Fibroblast of lung (primary cell): ENCODE measurements around the gene ELL.

ENCODE experiments used
- EZH2 ChIP-seq: IDR thresholded peaks from 2 replicates; pipeline ENCODE4 v1.5.1; 2012; ENCODE audit warnings: low read length, control low read depth, mild to moderate bottlenecking; ENCODE audit errors: missing control alignments
- TF ChIP-seq, protein P1 (sequence below), 2 donors: IDR thresholded peaks in 1 of 2; conservative IDR thresholded peaks in 1 of 2; 1 replicate in 1 of 2; 2 replicates in 1 of 2; pipeline ENCODE4 v1.5.1; 2011 to 2012; ENCODE audit warnings: low read length in 2 of 2, control low read depth in 1 of 2, inconsistent platforms in 1 of 2, low read depth in 1 of 2, mild to moderate bottlenecking in 1 of 2

DNA sequence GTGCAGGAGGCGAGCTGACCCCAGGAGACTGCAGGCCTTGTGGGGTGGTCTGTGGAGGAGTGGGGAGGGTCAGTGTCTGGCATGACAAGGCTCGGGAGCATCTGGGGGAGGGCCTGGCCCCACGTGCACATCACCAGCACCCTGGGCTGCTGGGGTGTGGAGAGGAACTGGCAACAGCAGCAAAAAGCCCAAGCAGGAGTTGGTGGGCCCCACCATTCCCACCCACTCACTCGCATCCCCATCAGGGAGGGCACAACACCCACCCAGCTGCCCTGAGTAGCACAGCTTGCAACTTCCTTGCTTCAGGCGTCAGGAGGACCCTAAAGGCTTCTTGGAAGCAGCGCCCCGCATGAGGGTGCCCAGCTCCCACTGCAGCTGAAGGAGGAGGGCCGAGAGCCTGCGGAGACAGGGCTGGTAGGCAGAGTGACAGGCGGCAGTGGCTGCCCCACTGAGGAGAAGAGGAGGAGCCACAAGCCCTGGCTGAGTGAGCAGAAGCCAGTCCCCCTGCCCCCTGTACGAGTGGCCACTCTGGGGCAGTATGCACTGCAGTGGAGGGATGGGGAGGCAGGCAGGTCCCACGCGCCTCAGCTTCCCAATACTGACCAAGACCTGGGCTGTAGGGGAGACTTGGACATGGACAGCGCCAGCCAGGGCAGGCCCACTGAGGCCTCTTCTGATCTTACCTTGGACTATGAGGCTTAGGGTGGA is 26.5 kb downstream of the ELL start:
- TF ChIP-seq, protein P1, sequence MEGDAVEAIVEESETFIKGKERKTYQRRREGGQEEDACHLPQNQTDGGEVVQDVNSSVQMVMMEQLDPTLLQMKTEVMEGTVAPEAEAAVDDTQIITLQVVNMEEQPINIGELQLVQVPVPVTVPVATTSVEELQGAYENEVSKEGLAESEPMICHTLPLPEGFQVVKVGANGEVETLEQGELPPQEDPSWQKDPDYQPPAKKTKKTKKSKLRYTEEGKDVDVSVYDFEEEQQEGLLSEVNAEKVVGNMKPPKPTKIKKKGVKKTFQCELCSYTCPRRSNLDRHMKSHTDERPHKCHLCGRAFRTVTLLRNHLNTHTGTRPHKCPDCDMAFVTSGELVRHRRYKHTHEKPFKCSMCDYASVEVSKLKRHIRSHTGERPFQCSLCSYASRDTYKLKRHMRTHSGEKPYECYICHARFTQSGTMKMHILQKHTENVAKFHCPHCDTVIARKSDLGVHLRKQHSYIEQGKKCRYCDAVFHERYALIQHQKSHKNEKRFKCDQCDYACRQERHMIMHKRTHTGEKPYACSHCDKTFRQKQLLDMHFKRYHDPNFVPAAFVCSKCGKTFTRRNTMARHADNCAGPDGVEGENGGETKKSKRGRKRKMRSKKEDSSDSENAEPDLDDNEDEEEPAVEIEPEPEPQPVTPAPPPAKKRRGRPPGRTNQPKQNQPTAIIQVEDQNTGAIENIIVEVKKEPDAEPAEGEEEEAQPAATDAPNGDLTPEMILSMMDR (conservative IDR thresholded peaks at IDR 0.05 in 1 of 2, IDR thresholded peaks at IDR 0.05 in 1 of 2; ENCODE audit: low read depth in 1 of 2, low read length in 2 of 2): no peak
- TF ChIP-seq EZH2: no peak
